Neutrophil (primary cell): Measurements from ENCODE around the gene UVSSA.

Experiments
- H3K27ac ChIP-seq: fragments of 200-600 bp; sonication (generic); 2 replicates; pipeline ENCODE4 v1.5.1; 2016; ENCODE audit warnings: mild to moderate bottlenecking, moderate library complexity
- H3K27me3 ChIP-seq: fragments of 200-600 bp; sonication (generic); 2 replicates; pipeline ENCODE4 v1.6.0; 2016; ENCODE audit warnings: mild to moderate bottlenecking
- H3K36me3 ChIP-seq: fragments of 200-600 bp; sonication (generic); 2 replicates; pipeline ENCODE4 v1.5.1; 2017
- H3K4me1 ChIP-seq, 2 experiments: fragments of 200-600 bp in 1 of 2; sonication (generic) in 1 of 2; 1 replicate in 1 of 2; 2 replicates in 1 of 2; pipeline versions ENCODE4 v1.5.1 to v1.6.1; 2013 to 2016; ENCODE audit warnings: low read depth in 1 of 2, low read length in 1 of 2, mild to moderate bottlenecking in 1 of 2, moderate library complexity in 1 of 2; ENCODE audit not compliant: control insufficient read depth in 1 of 2, insufficient read depth in 1 of 2
- H3K4me3 ChIP-seq, 2 experiments: fragments of 200-600 bp in 1 of 2; sonication (generic) in 1 of 2; 1 replicate in 1 of 2; 2 replicates in 1 of 2; pipeline ENCODE4 v1.5.1; 2013 to 2016; ENCODE audit warnings: low read depth in 1 of 2, low read length in 1 of 2, mild to moderate bottlenecking in 1 of 2, moderate library complexity in 1 of 2
- H3K9me3 ChIP-seq: fragments of 200-600 bp; sonication (generic); 2 replicates; pipeline ENCODE4 v1.5.1; 2016
- CTCF ChIP-seq: fragments of 200-600 bp; sonication (generic); IDR thresholded peaks from 2 replicates; pipeline ENCODE4 v1.5.1; 2016; ENCODE audit warnings: antibody characterized with exemption

Gene UVSSA

GRCh38 chr4:1373892-1374705 is 27.1 kb downstream of the UVSSA start:
- Histone ChIP-seq H3K36me3 (peaks cover 85% of the 10 kb centered on the region), H3K9me3 (no peaks in the 10 kb centered on the region), H3K27ac (no peak overlapping the region), H3K4me3 (no peak overlapping the region), H3K27me3 (no peaks in the 10 kb centered on the region), H3K4me1 (no peaks in the 10 kb centered on the region)
- TF ChIP-seq CTCF, result no peak

GRCh38 chr4:1374706-1375045 is 27.7 kb downstream of the UVSSA start:
- TF ChIP-seq CTCF, result no peak
- Histone ChIP-seq H3K36me3 (peaks cover 86% of the 10 kb centered on the region), H3K4me3 (no peak overlapping the region)

GRCh38 chr4:1375051-1375721 is 28.2 kb downstream of the UVSSA start:
- no peak overlapping the region for H3K27ac ChIP-seq
- no peak overlapping the region for H3K4me3 ChIP-seq
- no peak for TF ChIP-seq CTCF
- H3K4me1 ChIP-seq, result no peaks in the 10 kb centered on the region
- H3K36me3 ChIP-seq, result peaks cover 87% of the 10 kb centered on the region
- no peaks in the 10 kb centered on the region for H3K27me3 ChIP-seq
- no peaks in the 10 kb centered on the region for H3K9me3 ChIP-seq

More at GRCh38 chr4:1374706-1375045, 27.7 kb downstream of the UVSSA start:
- no peaks in the 10 kb centered on the region for H3K27me3 ChIP-seq
- no peaks in the 10 kb centered on the region for H3K9me3 ChIP-seq
- H3K4me1 ChIP-seq, result no peaks in the 10 kb centered on the region
- H3K27ac ChIP-seq, result no peak overlapping the region

- Histone ChIP-seq H3K27ac (no peak overlapping the region), H3K36me3 (peaks cover 88% of the 10 kb centered on the region)
These were observed 28.8 kb downstream of the UVSSA start for GRCh38 chr4:1375761-1376322.

GRCh38 chr4:1376391-1376840 is 29.4 kb downstream of the UVSSA start:
- TF ChIP-seq CTCF, result no peak
- Histone ChIP-seq H3K4me1 (no peaks in the 10 kb centered on the region), H3K27ac (no peak overlapping the region), H3K36me3 (peaks cover 88% of the 10 kb centered on the region), H3K4me3 (no peak overlapping the region), H3K9me3 (no peaks in the 10 kb centered on the region), H3K27me3 (no peaks in the 10 kb centered on the region)

More at GRCh38 chr4:1375761-1376322, 28.8 kb downstream of the UVSSA start:
- no peak for TF ChIP-seq CTCF
- Histone ChIP-seq H3K4me3 (no peak overlapping the region), H3K9me3 (no peaks in the 10 kb centered on the region), H3K4me1 (no peaks in the 10 kb centered on the region), H3K27me3 (no peaks in the 10 kb centered on the region)
